ENCODE data around the gene HAP1.
"Not testable (repeated sequence)": the region's sequence is repeated elsewhere in the genome, so short reads cannot be mapped to it uniquely, and the experiment has no call there.

The HAP1 gene

GRCh38 chr17:41679740-41680425 lies 54.6 kb downstream of the HAP1 start:
- H3K4me3 ChIP-seq (replicated peaks in 1 of 2; ENCODE audit: low read depth in 2 of 2, low read length in 2 of 2) = no peak overlapping the region
- TF ChIP-seq, protein P1, sequence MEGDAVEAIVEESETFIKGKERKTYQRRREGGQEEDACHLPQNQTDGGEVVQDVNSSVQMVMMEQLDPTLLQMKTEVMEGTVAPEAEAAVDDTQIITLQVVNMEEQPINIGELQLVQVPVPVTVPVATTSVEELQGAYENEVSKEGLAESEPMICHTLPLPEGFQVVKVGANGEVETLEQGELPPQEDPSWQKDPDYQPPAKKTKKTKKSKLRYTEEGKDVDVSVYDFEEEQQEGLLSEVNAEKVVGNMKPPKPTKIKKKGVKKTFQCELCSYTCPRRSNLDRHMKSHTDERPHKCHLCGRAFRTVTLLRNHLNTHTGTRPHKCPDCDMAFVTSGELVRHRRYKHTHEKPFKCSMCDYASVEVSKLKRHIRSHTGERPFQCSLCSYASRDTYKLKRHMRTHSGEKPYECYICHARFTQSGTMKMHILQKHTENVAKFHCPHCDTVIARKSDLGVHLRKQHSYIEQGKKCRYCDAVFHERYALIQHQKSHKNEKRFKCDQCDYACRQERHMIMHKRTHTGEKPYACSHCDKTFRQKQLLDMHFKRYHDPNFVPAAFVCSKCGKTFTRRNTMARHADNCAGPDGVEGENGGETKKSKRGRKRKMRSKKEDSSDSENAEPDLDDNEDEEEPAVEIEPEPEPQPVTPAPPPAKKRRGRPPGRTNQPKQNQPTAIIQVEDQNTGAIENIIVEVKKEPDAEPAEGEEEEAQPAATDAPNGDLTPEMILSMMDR (IDR thresholded peaks at IDR 0.05; ENCODE audit: low read depth, low read length) = no peak
- DNase-seq (ENCODE audit: low read depth in 2 of 2) = no peak

DNA sequence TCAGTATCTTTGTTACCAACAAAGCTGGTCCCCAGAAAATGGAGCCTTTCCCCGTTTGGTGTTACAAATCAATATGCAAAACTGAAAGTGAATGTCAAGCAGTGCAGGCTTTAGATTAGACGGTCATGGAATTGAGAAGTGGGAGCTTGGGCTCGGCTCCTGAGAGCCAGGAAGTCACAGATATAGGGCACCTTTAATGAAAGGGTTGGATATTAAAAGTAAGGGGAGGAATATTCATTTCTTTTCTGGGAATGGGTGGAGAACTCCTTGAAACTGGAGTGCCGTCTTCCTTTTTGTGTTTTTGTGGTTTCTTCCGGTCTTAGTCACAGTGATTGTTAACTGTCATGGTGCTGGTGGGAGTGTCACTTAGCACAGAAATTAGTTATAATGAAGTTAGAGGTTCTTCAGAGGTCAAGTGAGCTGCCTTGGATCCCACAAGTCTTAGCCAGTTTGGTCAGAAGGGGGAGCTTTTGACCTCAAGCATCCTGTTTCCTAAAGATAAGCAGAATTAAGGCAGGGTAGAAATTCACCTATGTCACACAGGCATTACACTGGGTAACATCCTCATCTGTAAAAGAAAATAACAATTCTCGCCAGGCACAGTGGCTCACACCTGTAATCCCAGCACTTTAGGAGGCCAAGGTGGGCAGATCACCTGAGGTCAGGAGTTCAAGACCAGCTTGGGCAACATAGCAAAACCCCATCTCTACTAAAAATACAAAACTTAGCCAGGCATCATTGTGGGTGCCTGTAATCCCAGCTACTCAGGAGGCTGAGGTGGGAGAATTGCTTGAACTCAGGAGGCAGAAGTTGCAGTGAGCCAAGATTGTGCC lies 55.3 kb downstream of the HAP1 start:
- peak overlapping the region; percentile 1 to 13 for H3K4me3 ChIP-seq (replicated peaks in 1 of 2; ENCODE audit: low read depth in 2 of 2, low read length in 2 of 2)
- TF ChIP-seq, protein P1 (IDR thresholded peaks at IDR 0.05; ENCODE audit: low read depth, low read length) = no peak
- peak; percentile 55 to 68 for DNase-seq (ENCODE audit: low read depth in 2 of 2)

DNA sequence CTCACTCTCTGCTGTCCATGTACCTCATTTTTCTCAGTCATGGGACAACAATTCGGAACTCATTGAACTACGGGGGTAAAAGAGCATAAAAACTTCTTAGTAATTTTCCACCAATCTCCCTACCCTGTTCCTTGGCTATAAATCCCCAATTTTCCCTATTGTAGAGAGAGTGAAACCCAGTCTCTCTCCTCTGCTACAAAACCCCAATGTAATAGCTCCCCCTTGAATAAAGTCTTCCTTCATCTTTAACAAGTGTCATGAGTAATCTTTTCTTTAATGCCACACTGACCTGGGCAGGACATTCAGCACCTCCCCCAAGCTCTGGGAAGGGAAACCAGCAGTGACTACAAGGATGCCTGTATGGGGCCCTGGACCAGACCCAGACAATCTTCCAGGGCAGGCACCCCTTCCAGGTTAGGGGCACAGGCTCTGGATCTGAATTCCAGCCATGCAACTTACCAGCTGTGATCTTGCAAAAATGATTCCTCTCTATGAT lies 56.0 kb downstream of the HAP1 start:
- peak; percentile 30 to 36 for DNase-seq (ENCODE audit: low read depth in 2 of 2)
- peak overlapping the region; percentile 1 to 13 for H3K4me3 ChIP-seq (replicated peaks in 1 of 2; ENCODE audit: low read depth in 2 of 2, low read length in 2 of 2)
- TF ChIP-seq, protein P1 (IDR thresholded peaks at IDR 0.05; ENCODE audit: low read depth, low read length) = no peak

DNA sequence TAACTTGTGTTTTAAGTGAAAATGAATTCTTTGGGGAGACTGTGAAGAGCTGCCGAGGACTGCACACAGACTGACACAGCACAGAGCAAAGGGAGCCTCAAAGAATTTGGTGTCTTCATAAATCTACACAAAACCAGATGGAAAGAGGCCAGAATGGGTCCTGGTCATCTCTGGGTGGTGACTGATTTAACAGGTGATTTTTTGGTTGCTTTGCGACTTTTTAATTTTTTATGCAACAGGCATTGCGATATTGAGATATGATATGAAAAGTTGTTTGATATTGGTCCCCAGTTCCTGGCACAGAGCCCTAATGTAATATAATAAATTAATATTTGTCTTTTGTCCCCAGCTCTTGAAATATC lies 58.4 kb downstream of the HAP1 start:
- TF ChIP-seq, protein P1 (IDR thresholded peaks at IDR 0.05; ENCODE audit: low read depth, low read length) = no peak
- no peak overlapping the region for H3K4me3 ChIP-seq (replicated peaks in 1 of 2; ENCODE audit: low read depth in 2 of 2, low read length in 2 of 2)
- no peak for DNase-seq (ENCODE audit: low read depth in 2 of 2)

- not testable (repeated sequence) for DNase-seq (ENCODE audit: low read depth in 2 of 2); H3K4me3 ChIP-seq (replicated peaks in 1 of 2; ENCODE audit: low read depth in 2 of 2, low read length in 2 of 2)
These were observed 59.0 kb downstream of the HAP1 start for GRCh38 chr17:41675157-41676057.
